ENCODE data around the gene TBC1D4. TPM values are rescaled to one million over a fixed set of nuclear protein-coding genes. Genes with fewer than 3 reads are reported as not detected.

The TBC1D4 gene
- total RNA-seq, 1 experiment from 2014 or later, result 19.5 TPM

GRCh38 chr13:75363371-75363770, 118.6 kb downstream of the TBC1D4 start:
- H3F3A ChIP-seq (ENCODE audit: insufficient read depth, low read depth), result no peaks in the 10 kb centered on the region
- no peaks in the 10 kb centered on the region for H4K20me1 ChIP-seq (ENCODE audit: insufficient read depth)
- ChIA-PET CTCF (no interaction called here), POLR2A (ENCODE audit: unreplicated experiment) (no interaction called here)
- peaks cover 20% of the 10 kb centered on the region for H3K4me1 ChIP-seq (replicated peaks; ENCODE audit: insufficient read depth)
- no peaks in the 10 kb centered on the region for H3K79me2 ChIP-seq (ENCODE audit: low read depth)
- no peaks in the 10 kb centered on the region for H3K27me3 ChIP-seq (ENCODE audit: insufficient read depth, low read depth)
- no peak overlapping the region for H3K27ac ChIP-seq
- H3K9me3 ChIP-seq (ENCODE audit: insufficient read depth, low read depth), result no peaks in the 10 kb centered on the region
- no TSS peak for BruUV-seq (replicated peaks)
- intact Hi-C loops (cut with micrococcal nuclease; ENCODE audit: unreplicated experiment), result no loop called here
- H3K36me3 ChIP-seq (ENCODE audit: low read depth), result no peaks in the 10 kb centered on the region
- no peak for DNase-seq
- H3K4me3 ChIP-seq, result no peak overlapping the region
- no peaks in the 10 kb centered on the region for H3K9me2 ChIP-seq (ENCODE audit: insufficient read depth)
- no peak overlapping the region for H3K4me2 ChIP-seq
- TF ChIP-seq CTCF (conservative IDR thresholded peaks at IDR 0.05) (no peak), EZH2 (IDR thresholded peaks at IDR 0.05; ENCODE audit: low read depth) (no peak)
- H2AFZ ChIP-seq, result no peak overlapping the region

- intact Hi-C loops (cut with micrococcal nuclease; ENCODE audit: unreplicated experiment), result no loop called here
- no peaks in the 10 kb centered on the region for H3K36me3 ChIP-seq (ENCODE audit: low read depth)
- H2AFZ ChIP-seq, result no peak overlapping the region
- H3K9me3 ChIP-seq (ENCODE audit: insufficient read depth, low read depth), result no peaks in the 10 kb centered on the region
- H3K9me2 ChIP-seq (ENCODE audit: insufficient read depth), result no peaks in the 10 kb centered on the region
- H3K4me3 ChIP-seq, result no peak overlapping the region
- H3K27ac ChIP-seq, result no peak overlapping the region
- CTCF ChIA-PET, result no interaction called here
- no TSS peak for BruUV-seq (replicated peaks)
- H3F3A ChIP-seq (ENCODE audit: insufficient read depth, low read depth), result no peaks in the 10 kb centered on the region
- no peaks in the 10 kb centered on the region for H3K79me2 ChIP-seq (ENCODE audit: low read depth)
- H3K27me3 ChIP-seq (ENCODE audit: insufficient read depth, low read depth), result no peaks in the 10 kb centered on the region
- TF ChIP-seq CTCF (conservative IDR thresholded peaks at IDR 0.05), result no peak
- TF ChIP-seq EZH2 (IDR thresholded peaks at IDR 0.05; ENCODE audit: low read depth), result no peak
- DNase-seq, result no peak
- H3K4me1 ChIP-seq (replicated peaks; ENCODE audit: insufficient read depth), result peaks cover 20% of the 10 kb centered on the region
- H3K4me2 ChIP-seq, result no peak overlapping the region
- POLR2A ChIA-PET (ENCODE audit: unreplicated experiment), result no interaction called here
- no peaks in the 10 kb centered on the region for H4K20me1 ChIP-seq (ENCODE audit: insufficient read depth)
These were observed 119.9 kb downstream of the TBC1D4 start for GRCh38 chr13:75362026-75362425.

GRCh38 chr13:75360170-75360569, 121.8 kb downstream of the TBC1D4 start:
- no TSS peak for BruUV-seq (replicated peaks)
- no peak overlapping the region for H3K4me3 ChIP-seq
- no peaks in the 10 kb centered on the region for H3K9me2 ChIP-seq (ENCODE audit: insufficient read depth)
- no peaks in the 10 kb centered on the region for H3K36me3 ChIP-seq (ENCODE audit: low read depth)
- H3K79me2 ChIP-seq (ENCODE audit: low read depth), result no peaks in the 10 kb centered on the region
- POLR2A ChIA-PET (ENCODE audit: unreplicated experiment), result no interaction called here
- H3K4me1 ChIP-seq (replicated peaks; ENCODE audit: insufficient read depth), result peaks cover 7% of the 10 kb centered on the region
- CTCF ChIA-PET, result no interaction called here
- no peak overlapping the region for H3K27ac ChIP-seq
- intact Hi-C loops (cut with micrococcal nuclease; ENCODE audit: unreplicated experiment), result no loop called here
- no peak for DNase-seq
- H3K4me2 ChIP-seq, result no peak overlapping the region
- TF ChIP-seq CTCF (conservative IDR thresholded peaks at IDR 0.05), result no peak
- TF ChIP-seq EZH2 (IDR thresholded peaks at IDR 0.05; ENCODE audit: low read depth), result no peak
- no peaks in the 10 kb centered on the region for H4K20me1 ChIP-seq (ENCODE audit: insufficient read depth)
- no peak overlapping the region for H2AFZ ChIP-seq
- H3K27me3 ChIP-seq (ENCODE audit: insufficient read depth, low read depth), result no peaks in the 10 kb centered on the region
- no peaks in the 10 kb centered on the region for H3K9me3 ChIP-seq (ENCODE audit: insufficient read depth, low read depth)
- no peaks in the 10 kb centered on the region for H3F3A ChIP-seq (ENCODE audit: insufficient read depth, low read depth)
